GM21717 (cell line): ENCODE results near the gene IFT43.

Source experiments
- ATAC-seq: cut with Tn5 transposase; IDR thresholded peaks from one replicate; pipeline ENCODE4 v1.9.1; 2021; ENCODE audit warnings: mild to moderate bottlenecking, moderate library complexity; ENCODE audit not compliant: unreplicated experiment

IFT43 gene

DNA sequence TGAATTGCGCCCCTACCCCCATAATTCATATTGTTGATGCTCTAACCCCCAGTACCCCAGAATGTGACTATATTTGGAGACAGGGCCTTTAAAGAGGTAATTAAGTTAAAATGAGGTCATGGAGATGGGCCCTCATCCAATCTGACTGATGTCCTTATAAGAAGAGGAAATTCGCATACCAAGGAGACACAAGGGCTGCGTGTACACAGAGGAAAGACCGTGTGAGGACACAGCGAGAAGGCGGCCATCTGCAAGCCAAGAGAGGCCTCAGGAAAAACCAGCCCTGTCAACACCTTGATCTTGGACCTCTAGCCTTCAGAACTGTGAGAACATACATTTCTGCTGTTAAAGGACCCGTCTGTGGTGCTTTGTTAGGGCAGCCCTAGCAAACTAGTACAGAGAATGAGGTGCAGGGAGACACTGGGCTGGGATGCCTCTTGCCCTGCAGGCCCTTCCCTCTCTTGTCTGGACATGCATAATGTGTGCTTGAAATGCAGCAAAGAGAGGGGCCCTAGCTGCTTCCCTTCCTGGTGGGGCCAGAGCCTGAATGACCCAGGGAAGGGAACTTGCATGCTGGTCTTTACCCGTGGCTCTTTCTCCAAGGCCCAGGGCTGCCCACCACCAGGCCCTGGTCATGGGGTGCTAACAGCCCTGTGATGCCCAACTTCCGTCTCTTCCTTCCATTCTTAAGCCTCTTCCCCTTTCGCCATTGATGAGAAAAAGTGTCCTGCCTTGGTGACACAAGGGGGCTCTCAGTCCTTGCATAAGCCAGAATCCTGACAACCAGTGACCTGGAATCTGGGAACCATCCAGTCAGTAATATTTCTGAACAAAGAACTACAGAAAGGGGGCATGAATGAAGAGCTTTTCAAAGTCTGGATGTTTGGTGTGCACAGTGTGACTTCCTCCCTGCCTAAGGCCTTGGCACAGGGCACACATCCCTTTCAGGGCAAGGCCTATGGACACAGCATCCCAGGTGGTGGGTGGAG is 116.1 kb downstream of the IFT43 start:
- no peak for ATAC-seq

DNA sequence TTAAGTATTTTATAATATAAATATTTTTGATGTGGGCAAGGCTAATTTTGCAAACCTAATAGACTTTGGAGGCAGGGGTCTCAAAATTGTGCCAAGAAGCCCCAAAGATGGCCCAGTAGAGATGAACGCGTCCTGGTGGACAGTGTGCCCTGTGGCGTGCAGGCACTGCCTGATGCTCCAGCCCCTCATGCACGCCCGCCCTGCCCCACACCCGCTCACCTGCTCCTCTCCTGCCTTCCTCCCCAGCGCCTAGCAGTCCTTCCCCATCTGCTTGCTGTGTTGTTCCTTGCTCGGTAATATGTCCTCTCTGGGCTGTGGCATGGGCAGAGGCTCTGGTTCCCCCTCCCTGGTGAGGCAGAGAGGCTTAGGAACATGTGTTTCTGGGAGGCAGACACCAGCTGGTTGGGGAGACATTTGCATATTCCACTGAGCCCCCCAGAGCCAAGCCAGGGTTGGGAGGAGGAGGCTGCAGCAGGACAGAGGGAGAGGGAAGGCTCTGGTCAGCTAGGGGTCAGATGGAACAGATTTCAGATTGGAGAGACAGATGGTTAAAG is 119.3 kb downstream of the IFT43 start:
- no peak for ATAC-seq

DNA sequence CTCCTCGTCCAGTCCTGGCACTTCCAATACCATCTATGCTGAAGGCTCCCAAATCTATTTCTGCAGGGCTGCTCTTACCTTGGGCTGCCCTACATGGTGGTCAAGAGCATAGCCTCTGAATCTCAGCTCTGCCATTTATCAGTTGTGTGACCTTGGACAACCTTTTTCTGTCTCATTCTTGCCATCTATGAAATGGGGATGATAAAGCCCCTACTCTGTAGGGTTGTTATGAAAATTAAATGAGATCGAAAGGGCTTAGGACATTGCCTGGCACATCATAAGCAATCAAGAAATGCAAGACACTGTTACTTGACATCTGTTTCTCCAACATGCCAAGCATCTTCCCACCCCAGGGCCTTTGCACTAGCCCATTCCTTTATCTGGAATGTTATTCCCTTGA is 120.6 kb downstream of the IFT43 start:
- no peak for ATAC-seq

DNA sequence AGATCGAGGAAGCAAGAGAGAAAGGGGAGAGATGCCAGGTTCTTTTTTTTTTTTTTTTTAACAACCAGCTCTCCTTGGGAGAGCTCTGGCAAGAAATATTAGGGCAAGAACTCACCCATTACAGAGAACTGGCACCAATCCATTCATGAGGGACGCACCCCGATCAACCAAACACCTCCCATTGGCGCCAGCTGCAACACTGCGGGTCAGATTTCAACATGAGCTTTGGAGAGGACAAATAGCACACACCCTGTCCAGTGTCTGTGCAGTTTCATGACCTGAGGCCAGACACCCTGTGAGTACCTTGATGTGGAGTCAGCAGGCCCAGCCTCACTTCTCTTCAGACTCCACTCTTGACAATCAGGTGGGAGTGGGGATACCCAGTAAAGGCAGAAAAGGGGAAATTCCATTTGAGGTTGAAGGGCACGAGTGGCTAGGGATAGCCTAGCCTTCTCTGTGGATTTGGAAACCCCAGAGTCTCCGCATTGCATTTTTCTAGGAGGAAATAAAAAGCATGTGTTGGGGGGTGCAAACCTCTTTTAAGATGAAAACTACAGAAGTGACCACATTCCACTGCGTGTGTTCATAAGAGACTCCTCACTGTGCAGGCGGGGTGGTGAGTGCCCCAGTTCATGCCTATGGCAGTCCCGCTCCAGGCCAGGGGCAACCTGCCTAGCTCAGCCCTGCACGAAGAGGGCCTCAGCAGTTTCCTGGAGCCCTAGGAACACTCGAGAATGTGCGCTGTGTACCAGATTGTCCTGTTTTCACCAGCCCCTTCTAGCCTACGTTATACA is 123.7 kb downstream of the IFT43 start:
- ATAC-seq, result no peak

DNA sequence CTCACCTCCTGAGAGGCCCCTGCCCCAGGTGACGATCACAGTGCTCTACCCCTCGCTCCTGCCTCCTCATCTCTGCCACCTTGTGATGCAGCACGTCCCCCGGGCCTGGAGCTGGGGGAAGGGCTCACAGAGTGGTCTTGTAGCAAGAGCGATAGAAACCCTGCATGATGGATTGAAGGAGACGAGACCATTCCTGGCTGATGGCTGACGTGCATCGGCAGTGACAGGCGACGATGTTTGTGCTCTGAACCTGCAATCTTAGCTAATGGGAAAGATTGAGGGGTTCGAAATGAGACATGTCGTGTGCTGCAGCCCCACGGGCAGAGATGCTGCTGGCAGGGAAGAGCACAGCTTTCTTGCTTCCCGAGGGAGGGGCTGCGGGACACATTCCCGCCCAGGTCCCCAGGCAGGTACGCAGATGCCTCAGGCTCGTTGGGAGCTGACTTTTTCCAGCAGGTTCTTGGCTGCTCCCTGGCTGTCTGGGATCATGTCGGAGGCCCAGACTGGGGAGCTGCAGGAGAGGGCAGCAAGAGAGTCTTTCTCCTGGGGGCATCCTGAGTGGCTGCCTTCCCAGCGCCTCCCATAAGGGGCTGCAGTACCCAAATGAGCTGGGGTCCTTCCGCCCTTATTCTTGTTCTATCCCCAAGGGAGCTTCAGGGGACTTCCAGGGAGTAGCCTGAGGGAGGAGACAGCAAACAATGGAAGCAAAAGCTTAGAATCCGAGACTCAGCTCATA is 127.5 kb downstream of the IFT43 start:
- no peak for ATAC-seq

DNA sequence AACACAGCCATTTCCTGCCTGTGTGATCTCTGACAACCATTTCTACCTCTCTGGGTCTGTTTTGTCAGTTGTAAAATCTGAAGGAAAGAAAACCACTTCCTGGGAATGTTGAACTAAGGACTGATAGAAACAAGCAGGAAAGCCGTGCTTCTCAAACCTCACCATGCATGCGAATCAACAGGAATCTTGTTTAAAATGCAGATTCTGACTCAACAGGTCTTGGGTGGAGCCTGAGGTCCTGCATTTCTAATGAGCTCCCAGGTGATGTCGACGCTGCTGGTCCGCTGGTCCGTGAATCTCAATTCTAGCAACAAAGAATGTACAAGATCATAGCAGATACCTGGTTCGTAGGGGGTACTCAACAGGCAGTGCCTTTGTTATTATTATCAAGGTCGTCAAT is 128.1 kb downstream of the IFT43 start:
- no peak for ATAC-seq

DNA sequence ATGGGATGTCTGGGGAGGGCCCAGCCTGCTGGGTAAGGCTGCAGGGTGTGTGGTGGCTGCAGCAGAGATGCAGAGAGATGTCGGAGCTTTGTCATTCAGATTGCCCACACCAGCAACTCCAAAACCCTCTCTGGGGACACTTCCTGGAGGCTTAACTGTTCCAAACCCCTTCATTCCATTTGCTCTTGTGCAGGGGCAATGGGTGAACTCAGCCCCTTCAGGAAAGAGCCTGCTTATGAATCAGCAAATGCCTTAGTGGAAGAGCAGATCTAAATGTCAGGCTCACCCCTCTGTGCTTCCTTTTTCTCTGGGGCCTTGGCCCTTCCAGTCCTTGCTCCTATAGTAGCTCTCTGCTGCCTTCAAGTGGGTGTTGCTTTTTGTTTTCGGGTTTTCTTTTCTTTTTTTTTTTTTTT is 129.5 kb downstream of the IFT43 start:
- ATAC-seq, result no peak

DNA sequence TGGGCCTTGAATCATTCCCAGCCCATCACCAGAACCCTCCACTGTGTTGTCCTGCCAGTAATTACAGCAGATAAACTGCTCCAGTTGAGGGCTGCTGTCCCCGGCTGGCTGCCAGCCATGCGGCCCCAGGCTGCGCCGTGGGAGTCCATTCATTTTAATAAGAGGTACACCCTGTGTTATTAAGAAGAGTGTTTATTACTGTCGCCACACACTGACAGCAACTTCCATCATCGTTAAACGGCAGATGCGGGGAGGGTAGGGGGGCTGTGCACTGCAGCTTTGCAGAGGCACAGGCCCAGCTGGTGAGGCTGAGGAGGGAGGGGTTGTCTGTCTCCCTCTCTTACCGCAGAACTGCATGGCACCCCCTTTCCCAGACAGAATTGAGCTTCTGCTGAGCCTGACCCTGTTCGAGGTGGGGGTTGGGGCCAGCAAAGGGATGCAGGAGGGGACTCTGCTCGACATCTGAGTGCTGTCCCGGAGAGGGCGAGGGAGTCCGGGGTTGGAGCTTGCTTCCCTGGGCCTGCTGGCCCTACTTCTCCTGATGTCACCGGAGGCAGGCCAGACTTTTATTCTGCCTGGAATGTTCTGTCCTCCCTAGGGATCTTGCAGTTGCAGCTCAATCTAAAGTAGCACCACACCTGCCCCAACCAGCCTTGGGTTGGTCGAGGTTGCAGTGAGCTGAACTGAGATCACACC is 132.4 kb downstream of the IFT43 start:
- ATAC-seq, result no peak

DNA sequence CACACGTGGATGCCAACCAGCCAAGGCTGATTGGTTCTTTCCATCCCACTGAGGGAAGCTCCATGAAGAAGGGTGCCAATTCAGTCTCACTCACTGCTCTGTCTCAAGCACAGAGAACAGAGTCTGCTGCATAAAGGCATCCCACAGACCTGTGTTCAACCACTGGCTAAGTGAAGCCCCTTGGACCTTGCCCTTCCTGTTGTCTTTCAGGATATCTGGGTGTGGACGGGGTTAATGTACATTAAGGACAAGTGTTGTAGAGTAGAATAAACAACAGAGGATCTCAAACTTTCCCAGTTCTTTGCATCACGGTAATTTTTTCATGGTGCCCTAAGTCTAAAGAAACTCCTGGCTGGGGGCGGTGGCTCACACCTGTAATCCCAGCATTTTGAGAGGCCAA is 133.0 kb downstream of the IFT43 start:
- no peak for ATAC-seq

DNA sequence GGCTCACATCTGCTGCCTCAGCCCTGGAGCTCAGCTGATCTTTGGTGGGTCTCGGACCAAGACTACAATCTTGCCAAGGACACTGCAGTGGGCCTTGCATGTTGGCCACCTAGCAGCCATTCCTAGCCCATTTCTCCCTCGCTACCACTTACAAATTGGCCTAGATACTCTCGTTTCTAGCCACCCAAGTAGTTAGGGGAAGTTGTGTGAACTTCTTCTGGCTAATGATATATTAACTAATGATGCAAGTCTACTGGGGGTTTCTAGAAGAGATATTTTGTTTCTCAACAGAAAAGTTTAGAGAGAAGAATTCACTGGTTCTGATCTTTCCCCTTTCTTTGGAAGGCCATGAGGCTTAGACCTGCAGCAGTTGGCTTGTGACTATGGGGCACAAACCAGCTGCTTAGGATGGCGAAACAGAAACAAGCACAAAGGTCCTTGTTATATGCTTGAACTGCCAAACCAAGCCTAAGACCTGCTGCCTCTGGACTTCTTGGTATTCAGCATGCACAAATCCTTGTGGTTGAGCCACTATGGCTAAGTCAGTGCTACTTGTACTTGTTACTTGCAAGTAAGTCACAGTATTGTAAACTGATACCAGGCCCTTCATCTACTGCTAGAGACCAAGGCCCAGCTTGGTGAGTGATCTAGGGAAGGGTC is 135.7 kb downstream of the IFT43 start:
- no peak for ATAC-seq

DNA sequence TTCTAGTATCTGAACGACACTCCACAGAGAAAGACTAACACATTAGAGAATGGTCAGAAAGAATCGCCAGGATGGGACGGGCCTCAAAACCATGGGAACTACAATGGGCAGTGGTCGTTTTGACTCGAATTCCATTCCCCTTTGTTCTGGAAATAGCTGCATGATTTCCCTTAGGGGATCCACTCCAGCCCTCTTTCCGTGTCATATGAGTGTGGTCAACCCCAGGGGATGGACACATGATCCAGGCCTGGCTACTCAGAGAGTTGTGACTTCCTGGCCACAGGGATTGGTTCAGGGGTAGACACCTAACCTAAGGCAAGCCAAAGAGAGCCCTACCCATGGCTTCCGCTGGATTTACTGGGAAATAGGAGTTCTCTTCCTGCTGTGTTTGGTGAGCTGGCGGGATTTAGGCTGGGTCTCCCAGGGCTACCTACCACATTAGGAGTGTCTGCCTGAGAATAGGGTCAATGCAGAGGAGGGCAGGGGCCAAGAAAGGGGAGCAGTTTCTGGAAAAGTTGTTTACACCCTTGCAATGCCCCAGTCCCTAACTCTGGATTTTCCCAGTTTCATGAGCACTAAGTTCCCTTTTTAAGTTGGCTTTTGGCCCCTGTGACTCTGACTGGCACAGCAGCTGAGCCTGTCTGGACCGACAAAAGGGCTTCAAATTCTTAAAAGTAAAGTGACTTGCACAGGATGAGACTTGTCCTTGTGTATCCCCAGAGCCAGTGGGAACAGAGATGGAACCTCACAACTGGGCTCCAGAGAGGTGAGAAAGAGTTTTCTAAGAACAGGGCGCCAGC is 138.1 kb downstream of the IFT43 start:
- no peak for ATAC-seq

DNA sequence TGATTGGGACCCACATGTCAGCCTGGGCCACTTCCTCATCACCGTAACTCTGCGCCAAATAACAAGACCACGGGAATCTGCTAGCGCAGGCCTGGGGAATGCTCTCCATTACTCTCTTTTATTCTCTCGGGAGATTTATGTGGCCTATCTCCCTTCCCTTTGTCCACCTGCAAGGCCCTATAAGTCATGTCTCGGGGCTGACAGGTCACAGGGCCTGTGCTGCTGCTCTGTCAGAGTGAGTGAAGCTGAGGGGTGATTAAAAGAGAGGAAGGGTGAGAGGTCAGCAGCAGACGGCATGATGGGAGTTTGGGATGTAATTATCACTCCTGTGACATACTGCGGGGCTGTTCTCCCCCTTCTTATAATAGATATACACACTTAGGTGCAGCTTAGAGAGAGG is 139.9 kb downstream of the IFT43 start:
- ATAC-seq, result no peak

DNA sequence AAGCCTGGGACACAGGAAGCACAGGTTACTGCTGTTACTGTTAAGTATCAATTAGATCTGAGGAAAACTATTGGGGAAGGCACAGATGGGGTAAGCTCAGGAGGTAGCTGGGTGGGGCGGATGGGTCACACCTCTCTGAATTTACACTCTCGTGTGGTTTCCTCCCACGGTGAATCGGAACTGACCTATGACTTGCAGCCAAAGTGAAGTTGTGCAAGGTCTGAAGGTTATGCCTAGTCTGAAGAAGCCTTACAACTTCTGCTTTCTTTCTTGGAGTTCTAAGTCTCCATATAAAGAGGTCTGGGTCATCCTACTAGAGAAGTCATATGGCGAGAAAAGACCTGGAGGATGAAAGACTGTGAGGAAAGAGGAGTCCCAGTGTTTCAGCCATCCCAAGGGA is 140.5 kb downstream of the IFT43 start:
- ATAC-seq, result no peak

DNA sequence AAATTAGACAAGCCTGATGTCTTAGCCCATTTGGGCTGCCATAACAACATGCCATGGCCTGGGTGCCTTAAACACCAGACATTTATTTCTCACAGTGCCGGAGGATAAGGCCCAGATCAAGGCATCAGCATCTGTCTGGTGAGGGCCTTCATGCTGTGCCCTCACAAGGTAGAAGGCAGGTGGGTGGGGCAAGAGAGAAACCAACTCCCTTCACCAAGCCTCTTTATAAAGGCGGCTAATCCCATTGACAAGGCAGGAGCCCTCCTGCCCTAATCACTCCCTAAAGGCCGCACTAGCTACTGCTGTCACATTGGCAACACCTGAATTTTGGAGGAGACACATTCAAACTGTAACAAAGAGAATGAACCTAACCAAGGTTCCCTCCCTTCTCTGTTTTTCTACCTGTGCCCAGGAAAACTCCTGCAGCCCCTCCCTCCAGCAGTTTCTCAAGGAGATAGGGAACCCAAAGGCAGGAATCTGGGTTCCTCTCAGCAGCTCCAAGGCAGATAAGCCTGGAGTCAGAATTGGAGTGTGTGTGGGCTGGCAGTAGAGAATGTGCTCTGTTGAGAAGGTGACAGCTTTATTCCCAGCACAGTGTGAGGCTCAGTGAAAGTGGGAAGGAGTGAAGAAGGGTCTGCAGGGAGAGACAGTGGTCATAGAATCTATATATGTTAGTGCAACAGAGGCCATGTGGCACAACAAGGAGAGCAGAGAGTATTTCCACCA is 144.5 kb downstream of the IFT43 start:
- ATAC-seq, result no peak

DNA sequence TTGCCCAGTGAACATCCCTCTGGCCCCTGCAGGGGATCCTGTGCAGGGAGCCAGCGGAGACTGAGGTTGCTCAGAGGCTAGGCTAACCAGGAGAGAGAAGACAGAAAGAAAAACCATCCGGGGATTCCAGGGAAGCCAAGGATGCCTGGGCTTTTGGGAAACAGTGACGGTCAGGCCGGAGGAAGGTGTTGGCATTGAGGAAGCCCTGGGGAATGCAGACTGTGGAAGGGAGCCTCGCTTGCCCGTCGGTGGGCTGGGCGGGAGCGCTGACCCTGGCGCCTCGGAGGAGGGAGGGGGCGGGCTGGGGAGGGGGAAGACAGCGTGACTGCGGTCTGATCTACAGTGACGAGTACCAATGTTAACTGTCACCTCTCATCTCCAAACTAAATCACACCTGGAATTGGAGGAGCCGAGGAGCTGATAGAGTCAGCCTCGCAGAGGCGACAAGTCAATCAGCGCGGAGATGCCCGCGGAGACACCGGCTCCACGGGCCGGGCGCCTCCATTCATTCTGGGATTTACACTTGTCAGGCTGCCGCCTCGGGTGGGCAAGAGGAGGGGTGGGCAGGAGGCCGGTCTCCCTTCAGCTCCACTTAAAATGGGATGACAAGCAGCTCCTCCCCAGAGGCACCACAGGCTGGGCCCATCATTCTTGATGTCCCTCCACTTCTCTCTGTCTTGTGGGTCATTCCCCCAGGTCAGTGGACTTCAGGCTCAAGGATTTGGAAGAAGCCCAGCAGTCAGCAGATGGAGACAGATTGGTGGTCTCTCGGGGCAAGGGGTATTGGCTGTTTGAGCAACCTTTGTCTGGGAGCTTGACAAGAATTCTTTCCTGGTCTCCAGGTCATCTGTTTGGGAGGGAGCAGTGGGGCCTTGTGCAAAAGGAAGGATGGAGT is 145.8 kb downstream of the IFT43 start:
- no peak for ATAC-seq

DNA sequence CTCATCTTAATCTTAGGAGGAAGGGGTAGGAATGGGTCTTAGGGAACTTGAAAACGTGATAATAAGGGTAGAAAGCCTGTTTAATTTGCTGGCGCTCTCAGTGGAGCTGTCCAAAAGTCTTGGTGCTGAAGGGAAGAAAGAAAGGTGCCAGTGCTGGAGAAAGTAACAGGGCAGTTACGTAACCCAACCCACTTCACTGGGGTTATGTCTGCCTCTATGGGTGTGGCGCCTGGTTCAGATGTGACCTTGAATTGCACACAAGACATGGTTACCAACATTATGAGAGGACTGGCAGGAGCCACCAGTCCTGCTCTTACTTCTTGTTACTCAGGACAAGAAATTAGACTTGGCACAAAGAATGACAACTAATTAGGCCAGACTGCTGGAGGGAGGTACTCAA is 147.5 kb downstream of the IFT43 start:
- ATAC-seq, result no peak
